B cell (primary cell): ENCODE measurements around the gene DROSHA. TPM values are rescaled to one million over a fixed set of nuclear protein-coding genes. Genes with fewer than 3 reads are reported as not detected.
"Not testable (repeated sequence)": the region's sequence is repeated elsewhere in the genome, so short reads cannot be mapped to it uniquely, and the experiment has no call there.

ENCODE experiments used
- ATAC-seq: fragments of 200-7000 bp; cut with Tn5 transposase; one replicate; pipeline ENCODE4 v1.10.0; 2021; ENCODE audit warnings: low read depth, mild to moderate bottlenecking, moderate number of reproducible peaks, moderate library complexity
- CTCF ChIA-PET: fragments of 350-600 bp; sonication (Branson Sonifier 250); formaldehyde crosslinking; loops from one replicate; lab custom pipeline; 2021; ENCODE audit warnings: antibody characterized with exemption, inconsistent platforms; lab: Charles Lee
- POLR2A ChIA-PET: fragments of 350-600 bp; sonication (Branson Sonifier 250); formaldehyde crosslinking; loops from one replicate; lab custom pipeline; 2021; ENCODE audit warnings: antibody characterized with exemption; lab: Charles Lee
- DNase-seq: peaks from one replicate; pipeline ENCODE4 v3.0.0; 2013
- H2AFZ ChIP-seq: 2 replicates; pipeline ENCODE4 v1.6.1; 2012; ENCODE audit warnings: mild to moderate bottlenecking, low read depth, low read length; ENCODE audit not compliant: insufficient read depth, poor library complexity, severe bottlenecking
- H3K27ac ChIP-seq, 2 donors: 1 replicate in 1 of 2; 2 replicates in 1 of 2; pipeline ENCODE4 v1.5.1; 2012 to 2013; ENCODE audit warnings: low read length in 2 of 2, mild to moderate bottlenecking in 2 of 2, moderate library complexity in 1 of 2
- H3K27me3 ChIP-seq, 4 experiments: fragments of 200-600 bp in 1 of 4; sonication (generic) in 1 of 4; replicated peaks in 1 of 4; 1 replicate in 2 of 4; 2 replicates in 2 of 4; pipeline versions ENCODE4 v1.6.1 to v1.7.0; 2013 to 2016; ENCODE audit warnings: low read length in 3 of 4, mild to moderate bottlenecking in 2 of 4, mixed read lengths in 1 of 4, moderate library complexity in 1 of 4; ENCODE audit not compliant: insufficient read depth in 4 of 4, control insufficient read depth in 3 of 4; ENCODE audit errors: control extremely low read depth in 1 of 4
- H3K36me3 ChIP-seq, 2 experiments: replicated peaks in 1 of 2; 1 replicate in 1 of 2; 2 replicates in 1 of 2; pipeline versions ENCODE4 v1.6.1 to v1.7.1; 2013; ENCODE audit warnings: low read length in 1 of 2; ENCODE audit not compliant: insufficient read depth in 2 of 2, control insufficient read depth in 1 of 2; ENCODE audit errors: control extremely low read depth in 1 of 2, extremely low read depth in 1 of 2
- H3K4me1 ChIP-seq, 2 donors: fragments of 200-600 bp in 1 of 2; sonication (generic) in 1 of 2; 1 replicate in 1 of 2; 2 replicates in 1 of 2; pipeline versions ENCODE4 v1.5.1 to v1.6.1; 2013 to 2017; ENCODE audit warnings: low read length in 2 of 2; ENCODE audit not compliant: control insufficient read depth in 2 of 2, insufficient read depth in 2 of 2
- H3K4me2 ChIP-seq: replicated peaks from 2 replicates; pipeline ENCODE3; 2012; ENCODE audit warnings: mild to moderate bottlenecking, low read depth, low read length; ENCODE audit not compliant: poor library complexity, severe bottlenecking
- H3K4me3 ChIP-seq, 5 experiments: fragments of 200-600 bp in 1 of 5; sonication (generic) in 1 of 5; 1 replicate in 3 of 5; 2 replicates in 2 of 5; pipeline versions ENCODE4 v1.5.1 to v1.7.0; 2011 to 2016; ENCODE audit warnings: low read length in 4 of 5, mild to moderate bottlenecking in 4 of 5, low read depth in 2 of 5, control low read depth in 1 of 5, moderate library complexity in 1 of 5; ENCODE audit not compliant: insufficient read depth in 1 of 5; ENCODE audit errors: control extremely low read depth in 1 of 5, extremely low read depth in 1 of 5
- H3K79me2 ChIP-seq: fragments of 200-600 bp; sonication (generic); one replicate; pipeline ENCODE4 v1.6.0; 2016; ENCODE audit warnings: low read length; ENCODE audit not compliant: control insufficient read depth, insufficient read depth
- H3K9ac ChIP-seq: fragments of 200-600 bp; sonication (generic); 2 replicates; pipeline ENCODE4 v1.6.1; 2017; ENCODE audit warnings: mild to moderate bottlenecking, low read length, moderate library complexity
- H3K9me3 ChIP-seq, 3 donors: one replicate each; pipeline versions ENCODE4 v1.6.1 to v1.7.1; 2013; ENCODE audit warnings: low read length in 2 of 3; ENCODE audit not compliant: control insufficient read depth in 2 of 3, insufficient read depth in 1 of 3; ENCODE audit errors: control extremely low read depth in 1 of 3
- H4K20me1 ChIP-seq: 2 replicates; pipeline ENCODE4 v1.6.0; 2012; ENCODE audit warnings: mild to moderate bottlenecking, low read length; ENCODE audit not compliant: insufficient read depth, control insufficient read depth, poor library complexity, severe bottlenecking
- H3K27ac Mint-ChIP-seq: one replicate; pipeline ENCODE4 v1.8.0; 2021; ENCODE audit warnings: mixed read lengths
- H3K27me3 Mint-ChIP-seq: one replicate; pipeline ENCODE4 v1.8.0; 2021; ENCODE audit warnings: mixed read lengths
- H3K4me1 Mint-ChIP-seq: one replicate; pipeline ENCODE4 v1.8.0; 2021; ENCODE audit warnings: mixed read lengths
- H3K4me3 Mint-ChIP-seq: one replicate; pipeline ENCODE4 v1.8.0; 2021; ENCODE audit warnings: mixed read lengths
- H3K9me3 Mint-ChIP-seq: one replicate; pipeline ENCODE4 v1.8.0; 2022; ENCODE audit warnings: mixed read lengths; ENCODE audit not compliant: insufficient read depth
- EZH2 ChIP-seq: IDR thresholded peaks from 2 replicates; pipeline ENCODE4 v1.6.1; 2012; ENCODE audit warnings: borderline replicate concordance, low read depth, mild to moderate bottlenecking, moderate library complexity, low read length; ENCODE audit not compliant: insufficient read depth, poor library complexity, severe bottlenecking
- WGBS: methylation state at CpG from one replicate; pipeline ENCODE4 v1.1.5; 2013; ENCODE audit warnings: missing lambda C conversion rate; ENCODE audit not compliant: insufficient coverage; 5-methylcytosine and 5-hydroxymethylcytosine counted together
- intact Hi-C: fragments of 100-400 bp; cut with micrococcal nuclease; formaldehyde crosslinking; loops from one replicate; pipeline ENCODE4 v1.10.0; 2022
- polyA plus RNA-seq: library from polyadenylated mRNA; depleted of rRNA; stranded (reverse); fragments of >200 nt; gene quantifications from 2 replicates; pipeline ENCODE4 v1.2.3, GENCODE V29; 2012
- total RNA-seq, 2 donors: library from RNA; stranded (reverse); fragments of 120-200 nt in 1 of 2; gene quantifications; 1 replicate in 1 of 2; 2 replicates in 1 of 2; pipeline versions ENCODE4 v1.2.3 to v1.2.4, GENCODE V29; 2013 to 2022
- TF ChIP-seq, protein P1 (sequence below): fragments of 200-600 bp; IDR thresholded peaks from one replicate; pipeline ENCODE4 v1.8.0; 2022; ENCODE audit warnings: antibody characterized with exemption, mild to moderate bottlenecking

The DROSHA gene
- total and polyA plus RNA-seq, 2 donors (not counting 1 experiment from before 2014, with no cell fraction given) = 31.2 to 62.4 TPM

DNA sequence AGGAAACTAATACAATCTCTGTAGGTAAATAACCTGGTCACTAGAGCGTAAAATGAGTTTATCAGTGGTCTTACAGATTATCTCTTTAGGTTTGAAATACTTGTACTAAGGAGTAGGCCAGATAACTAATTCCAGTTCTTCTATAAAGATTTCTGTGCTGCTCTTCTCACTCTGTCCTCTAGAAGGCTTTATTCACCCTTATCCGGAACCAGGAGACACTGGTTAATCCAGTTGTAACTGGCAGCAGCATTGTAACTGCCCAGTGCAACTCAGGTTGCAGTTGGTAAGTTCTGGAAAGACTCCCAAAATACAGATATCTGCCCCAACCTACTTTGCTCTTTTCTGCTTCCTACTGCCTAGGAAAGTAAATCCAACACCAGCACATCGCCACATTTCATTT is 20.0 kb upstream of the DROSHA start:
- Histone ChIP-seq H3K27ac (no peak overlapping the region), H3K4me1 (no peaks in the 10 kb centered on the region), H3K36me3 (peaks cover 16 to 56% of the 10 kb centered on the region in 2 experiments), H3K9me3 (no peaks in the 10 kb centered on the region), H3K4me2 (no peak overlapping the region), H3K27me3 (no peaks in the 10 kb centered on the region), H3K79me2 (no peaks in the 10 kb centered on the region), H3K4me3 (no peak overlapping the region), H2AFZ (no peak overlapping the region), H4K20me1 (no peaks in the 10 kb centered on the region), H3K9ac (no peak overlapping the region)
- H3K4me3 Mint-ChIP-seq = no peak overlapping the region
- ChIA-PET POLR2A (no interaction called here), CTCF (no interaction called here)
- intact Hi-C loops = no loop called here
- H3K27ac Mint-ChIP-seq = no peak overlapping the region
- no peak for ATAC-seq
- TF ChIP-seq, protein P1, sequence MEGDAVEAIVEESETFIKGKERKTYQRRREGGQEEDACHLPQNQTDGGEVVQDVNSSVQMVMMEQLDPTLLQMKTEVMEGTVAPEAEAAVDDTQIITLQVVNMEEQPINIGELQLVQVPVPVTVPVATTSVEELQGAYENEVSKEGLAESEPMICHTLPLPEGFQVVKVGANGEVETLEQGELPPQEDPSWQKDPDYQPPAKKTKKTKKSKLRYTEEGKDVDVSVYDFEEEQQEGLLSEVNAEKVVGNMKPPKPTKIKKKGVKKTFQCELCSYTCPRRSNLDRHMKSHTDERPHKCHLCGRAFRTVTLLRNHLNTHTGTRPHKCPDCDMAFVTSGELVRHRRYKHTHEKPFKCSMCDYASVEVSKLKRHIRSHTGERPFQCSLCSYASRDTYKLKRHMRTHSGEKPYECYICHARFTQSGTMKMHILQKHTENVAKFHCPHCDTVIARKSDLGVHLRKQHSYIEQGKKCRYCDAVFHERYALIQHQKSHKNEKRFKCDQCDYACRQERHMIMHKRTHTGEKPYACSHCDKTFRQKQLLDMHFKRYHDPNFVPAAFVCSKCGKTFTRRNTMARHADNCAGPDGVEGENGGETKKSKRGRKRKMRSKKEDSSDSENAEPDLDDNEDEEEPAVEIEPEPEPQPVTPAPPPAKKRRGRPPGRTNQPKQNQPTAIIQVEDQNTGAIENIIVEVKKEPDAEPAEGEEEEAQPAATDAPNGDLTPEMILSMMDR = no peak
- TF ChIP-seq EZH2 = no peak
- WGBS = 100% methylated on average over 1 of the region's 3 CpGs
- H3K4me1 Mint-ChIP-seq = no peaks in the 10 kb centered on the region
- peaks cover 2% of the 10 kb centered on the region for H3K9me3 Mint-ChIP-seq
- H3K27me3 Mint-ChIP-seq = no peaks in the 10 kb centered on the region
- DNase-seq = no peak

DNA sequence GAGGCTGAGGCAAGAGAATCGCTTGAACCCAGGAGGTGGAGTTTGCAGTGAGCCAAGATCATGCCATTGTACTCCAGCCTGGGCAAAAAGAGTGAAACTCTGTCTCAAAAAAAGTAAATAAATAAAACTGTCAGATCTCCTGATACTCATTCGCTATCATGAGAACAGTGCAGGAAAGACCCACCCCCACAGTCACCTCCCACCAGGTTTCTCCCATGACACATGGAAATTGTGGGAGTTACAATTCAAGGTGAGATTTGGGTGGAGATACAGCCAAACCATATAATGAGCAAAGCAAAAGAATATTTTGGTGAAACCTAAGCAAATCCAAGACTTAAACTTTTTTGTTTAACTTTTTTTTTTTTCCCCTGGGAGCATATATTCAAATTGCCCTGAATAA is 17.2 kb upstream of the DROSHA start:
- H3K79me2 ChIP-seq, H2AFZ ChIP-seq, H3K4me1 Mint-ChIP-seq, H3K27ac ChIP-seq, H4K20me1 ChIP-seq, H3K27ac Mint-ChIP-seq, H3K9me3 ChIP-seq, H3K27me3 Mint-ChIP-seq, POLR2A ChIA-PET, H3K9me3 Mint-ChIP-seq, intact Hi-C loops, H3K4me3 ChIP-seq, H3K4me3 Mint-ChIP-seq, H3K27me3 ChIP-seq, H3K9ac ChIP-seq, CTCF ChIA-PET, ATAC-seq, H3K4me1 ChIP-seq, DNase-seq, H3K4me2 ChIP-seq: not testable (repeated sequence)
- 100% methylated on average over 1 of the region's 2 CpGs for WGBS
- H3K36me3 ChIP-seq = peaks cover 12 to 57% of the 10 kb centered on the region in 2 experiments
